ENCODE data around the gene KCNK3.

GRCh38 chr2:26657265-26657664 is 35.3 kb upstream of the KCNK3 start:
- TF ChIP-seq CTCF (IDR thresholded peaks at IDR 0.05) (no peak), ZFX (IDR thresholded peaks at IDR 0.05; ENCODE audit: borderline replicate concordance) (no peak)
